NCI-H1417 treated with DMSO at 0.1 percent for 48 hours (cell line): ENCODE measurements around the gene PHGDH.
"Not testable (repeated sequence)": the region's sequence is repeated elsewhere in the genome, so short reads cannot be mapped to it uniquely, and the experiment has no call there.

Experiments used
- DNase-seq: peaks from one replicate; lab custom pipeline; 2025; lab: John Stamatoyannopoulos, UW

Gene PHGDH

GRCh38 chr1:119711804-119712341 lies at the start of gene PHGDH:
TSS of gene PHGDH (plus strand) at chr1:119711934. CDS start at chr1:119712023, 89 bp downstream.
- peak; percentile 40 for DNase-seq

- no peak for DNase-seq
Observed at GRCh38 chr1:119662034-119662437, 49.7 kb upstream of the PHGDH start.

- no peak for DNase-seq
Observed at GRCh38 chr1:119664067-119664466, 47.7 kb upstream of the PHGDH start.

- DNase-seq = no peak
Observed at GRCh38 chr1:119667173-119667572, 44.6 kb upstream of the PHGDH start.

GRCh38 chr1:119670898-119671297 lies 40.8 kb upstream of the PHGDH start:
- no peak for DNase-seq

- no peak for DNase-seq
Observed at GRCh38 chr1:119673171-119673940, 38.4 kb upstream of the PHGDH start.

GRCh38 chr1:119674111-119674526 lies 37.6 kb upstream of the PHGDH start:
- DNase-seq = no peak

- DNase-seq = no peak
Observed at GRCh38 chr1:119674835-119675289, 36.9 kb upstream of the PHGDH start.

GRCh38 chr1:119675349-119676345 lies 36.1 kb upstream of the PHGDH start:
- DNase-seq = peak; percentile 80

GRCh38 chr1:119676571-119677206 lies 35.0 kb upstream of the PHGDH start:
- DNase-seq = no peak

- no peak for DNase-seq
Observed at GRCh38 chr1:119679223-119679622, 32.5 kb upstream of the PHGDH start.

GRCh38 chr1:119680193-119680592 lies 31.5 kb upstream of the PHGDH start:
- no peak for DNase-seq

GRCh38 chr1:119680723-119681122 lies 31.0 kb upstream of the PHGDH start:
- DNase-seq = no peak

GRCh38 chr1:119681560-119681959 lies 30.2 kb upstream of the PHGDH start:
- DNase-seq = no peak

GRCh38 chr1:119682141-119682540 lies 29.6 kb upstream of the PHGDH start:
- DNase-seq = no peak

GRCh38 chr1:119683893-119684292 lies 27.8 kb upstream of the PHGDH start:
- no peak for DNase-seq

- DNase-seq = peak; percentile 49
Observed at GRCh38 chr1:119686661-119687060, 25.1 kb upstream of the PHGDH start.

GRCh38 chr1:119687434-119688079 lies 24.2 kb upstream of the PHGDH start:
- DNase-seq = no peak

GRCh38 chr1:119688810-119689209 lies 22.9 kb upstream of the PHGDH start:
- no peak for DNase-seq

GRCh38 chr1:119689511-119689910 lies 22.2 kb upstream of the PHGDH start:
- no peak for DNase-seq

- not testable (repeated sequence) for DNase-seq
Observed at GRCh38 chr1:119696863-119697262, 14.9 kb upstream of the PHGDH start.
